Bronchial epithelial cell (primary cell): ENCODE measurements around the gene GTPBP1. TPM values are rescaled to one million over a fixed set of nuclear protein-coding genes. Genes with fewer than 3 reads are reported as not detected.

Experiments used
- DNase-seq: peaks from one replicate; pipeline ENCODE4 v3.0.0-alpha.2; 2010; ENCODE audit warnings: low read depth
- FAIRE-seq: peaks from 2 replicates; lab custom pipeline; 2011; peaks lifted over from hg19 to GRCh38; lab: Jason Lieb, UNC
- H3K27me3 ChIP-seq: 2 replicates; pipeline ENCODE4 v1.5.1; 2011; ENCODE audit warnings: low read length; ENCODE audit not compliant: control insufficient read depth, insufficient read depth
- H3K36me3 ChIP-seq: 2 replicates; pipeline ENCODE4 v1.5.1; 2011; ENCODE audit warnings: low read length; ENCODE audit not compliant: control insufficient read depth, insufficient read depth
- H3K4me3 ChIP-seq: 2 replicates; pipeline ENCODE4 v1.5.1; 2011; ENCODE audit warnings: mild to moderate bottlenecking, low read depth, low read length, control low read depth
- CTCF ChIP-seq: IDR thresholded peaks from 2 replicates; pipeline ENCODE4 v1.5.1; 2011; ENCODE audit warnings: mild to moderate bottlenecking, moderate library complexity, low read length, control low read depth, inconsistent platforms; ENCODE audit not compliant: insufficient read depth, severe bottlenecking
- total RNA-seq: library from RNA; depleted of rRNA; stranded (reverse); fragments of >200 nt; gene quantifications from 2 replicates; pipeline ENCODE4 v1.2.1, GENCODE V29; 2014

GTPBP1 gene
- total RNA-seq, 1 donor from 2014 or later, result 28.7 TPM

GRCh38 chr22:38716826-38717225, 11.1 kb downstream of the GTPBP1 start:
- no peaks in the 10 kb centered on the region for H3K27me3 ChIP-seq
- no peak for DNase-seq
- peak; percentile 91 for FAIRE-seq
- no peak overlapping the region for H3K4me3 ChIP-seq
- peaks cover 25% of the 10 kb centered on the region for H3K36me3 ChIP-seq
- no peak for TF ChIP-seq CTCF

GRCh38 chr22:38717244-38717643, 11.5 kb downstream of the GTPBP1 start:
- no peak for TF ChIP-seq CTCF
- no peak for FAIRE-seq
- DNase-seq, result no peak
- Histone ChIP-seq H3K27me3 (no peaks in the 10 kb centered on the region), H3K36me3 (peaks cover 27% of the 10 kb centered on the region), H3K4me3 (no peak overlapping the region)

- Histone ChIP-seq H3K4me3 (no peak overlapping the region), H3K36me3 (peaks cover 31% of the 10 kb centered on the region), H3K27me3 (no peaks in the 10 kb centered on the region)
- peak; percentile 75 for TF ChIP-seq CTCF
- FAIRE-seq (peak; percentile 13), DNase-seq (peak; percentile 88)
Observed at GRCh38 chr22:38718414-38718813, 12.7 kb downstream of the GTPBP1 start.

- DNase-seq (no peak), FAIRE-seq (no peak)
- peaks cover 35% of the 10 kb centered on the region for H3K36me3 ChIP-seq
- no peaks in the 10 kb centered on the region for H3K27me3 ChIP-seq
- H3K4me3 ChIP-seq, result no peak overlapping the region
- TF ChIP-seq CTCF, result no peak
Observed at GRCh38 chr22:38719196-38719595, 13.5 kb downstream of the GTPBP1 start.

- Histone ChIP-seq H3K27me3 (no peaks in the 10 kb centered on the region), H3K36me3 (peaks cover 41% of the 10 kb centered on the region), H3K4me3 (no peak overlapping the region)
- no peak for TF ChIP-seq CTCF
- DNase-seq (no peak), FAIRE-seq (no peak)
Observed at GRCh38 chr22:38720350-38720749, 14.6 kb downstream of the GTPBP1 start.

GRCh38 chr22:38721551-38721950, 15.8 kb downstream of the GTPBP1 start:
- Histone ChIP-seq H3K4me3 (no peak overlapping the region), H3K36me3 (peaks cover 43% of the 10 kb centered on the region), H3K27me3 (no peaks in the 10 kb centered on the region)
- DNase-seq, result no peak
- TF ChIP-seq CTCF, result no peak
- no peak for FAIRE-seq
